HG03095 (cell line): ENCODE results near the gene HIVEP1.

ENCODE experiments used
- ATAC-seq: cut with Tn5 transposase; IDR thresholded peaks from one replicate; pipeline ENCODE4 v1.9.1; 2021; ENCODE audit warnings: moderate library complexity; ENCODE audit not compliant: unreplicated experiment

HIVEP1 gene

GRCh38 chr6:12012038-12012557 is at the start of gene HIVEP1:
Gene HIVEP1 (plus strand): TSS chr6:12012312. CDS start chr6:12015629, 3,317 bp downstream.
- no peak for ATAC-seq

- ATAC-seq: no peak
Observed at GRCh38 chr6:11963756-11964500, 48.2 kb upstream of the HIVEP1 start.

GRCh38 chr6:11964729-11965335 is 47.3 kb upstream of the HIVEP1 start:
- no peak for ATAC-seq

GRCh38 chr6:11965499-11965898 is 46.6 kb upstream of the HIVEP1 start:
- no peak for ATAC-seq

GRCh38 chr6:11968241-11968806 is 43.8 kb upstream of the HIVEP1 start:
- peak; percentile 67 for ATAC-seq

- ATAC-seq: no peak
Observed at GRCh38 chr6:11969092-11969491, 43.0 kb upstream of the HIVEP1 start.

- ATAC-seq: no peak
Observed at GRCh38 chr6:11970114-11970513, 42.0 kb upstream of the HIVEP1 start.

- ATAC-seq: no peak
Observed at GRCh38 chr6:11971154-11971553, 41.0 kb upstream of the HIVEP1 start.

- no peak for ATAC-seq
Observed at GRCh38 chr6:11972270-11972669, 39.8 kb upstream of the HIVEP1 start.

- ATAC-seq: no peak
Observed at GRCh38 chr6:11972806-11973205, 39.3 kb upstream of the HIVEP1 start.

GRCh38 chr6:11973238-11973637 is 38.9 kb upstream of the HIVEP1 start:
- ATAC-seq: no peak

GRCh38 chr6:11974089-11974488 is 38.0 kb upstream of the HIVEP1 start:
- no peak for ATAC-seq

GRCh38 chr6:11975353-11975977 is 36.6 kb upstream of the HIVEP1 start:
- peak; percentile 75 for ATAC-seq

GRCh38 chr6:11976489-11976888 is 35.6 kb upstream of the HIVEP1 start:
- ATAC-seq: no peak

- no peak for ATAC-seq
Observed at GRCh38 chr6:11977193-11977592, 34.9 kb upstream of the HIVEP1 start.

- no peak for ATAC-seq
Observed at GRCh38 chr6:11977738-11978137, 34.4 kb upstream of the HIVEP1 start.

- ATAC-seq: no peak
Observed at GRCh38 chr6:11978169-11978987, 33.7 kb upstream of the HIVEP1 start.

- no peak for ATAC-seq
Observed at GRCh38 chr6:11979866-11980265, 32.2 kb upstream of the HIVEP1 start.

GRCh38 chr6:11983306-11983705 is 28.8 kb upstream of the HIVEP1 start:
- no peak for ATAC-seq

GRCh38 chr6:11987386-11987785 is 24.7 kb upstream of the HIVEP1 start:
- no peak for ATAC-seq

GRCh38 chr6:11989386-11989785 is 22.7 kb upstream of the HIVEP1 start:
- no peak for ATAC-seq
